Activated T-cell treated with anti-CD3 and anti-CD28 coated beads, Interleukin-2, amount 50 U/mL, for 4 hours (primary cell): ENCODE data around the gene CTDP1. TPM values are rescaled to one million over a fixed set of nuclear protein-coding genes. Genes with fewer than 3 reads are reported as not detected.
"Not testable (repeated sequence)": the region's sequence is repeated elsewhere in the genome, so short reads cannot be mapped to it uniquely, and the experiment has no call there.

Experiments used
- ATAC-seq, 2 donors: fragments of 200-7000 bp; cut with Tn5 transposase; one replicate each; pipeline ENCODE4 v1.10.0; 2021
- DNase-seq: peaks from one replicate; pipeline ENCODE4 v3.0.0-alpha.2; 2020
- H3K27me3 Mint-ChIP-seq: one replicate; pipeline ENCODE4 v1.8.0; 2021; ENCODE audit warnings: low read depth, mixed read lengths
- H3K36me3 Mint-ChIP-seq: one replicate; pipeline ENCODE4 v1.8.0; 2022; ENCODE audit warnings: mixed read lengths; ENCODE audit not compliant: insufficient read depth
- H3K4me1 Mint-ChIP-seq: one replicate; pipeline ENCODE4 v1.8.0; 2021; ENCODE audit warnings: low read depth, mixed read lengths
- H3K4me3 Mint-ChIP-seq: one replicate; pipeline ENCODE4 v1.8.0; 2021; ENCODE audit warnings: mild to moderate bottlenecking, moderate library complexity, mixed read lengths
- H3K9me3 Mint-ChIP-seq: one replicate; pipeline ENCODE4 v1.8.0; 2021; ENCODE audit warnings: mixed read lengths
- total RNA-seq, 3 donors: library from RNA; stranded (reverse); gene quantifications; one replicate each; pipeline ENCODE4 v1.2.1, GENCODE V29; 2021

Gene CTDP1
- total RNA-seq, 3 donors from 2014 or later: 38.6 to 46.2 (median 44.6) TPM

DNA sequence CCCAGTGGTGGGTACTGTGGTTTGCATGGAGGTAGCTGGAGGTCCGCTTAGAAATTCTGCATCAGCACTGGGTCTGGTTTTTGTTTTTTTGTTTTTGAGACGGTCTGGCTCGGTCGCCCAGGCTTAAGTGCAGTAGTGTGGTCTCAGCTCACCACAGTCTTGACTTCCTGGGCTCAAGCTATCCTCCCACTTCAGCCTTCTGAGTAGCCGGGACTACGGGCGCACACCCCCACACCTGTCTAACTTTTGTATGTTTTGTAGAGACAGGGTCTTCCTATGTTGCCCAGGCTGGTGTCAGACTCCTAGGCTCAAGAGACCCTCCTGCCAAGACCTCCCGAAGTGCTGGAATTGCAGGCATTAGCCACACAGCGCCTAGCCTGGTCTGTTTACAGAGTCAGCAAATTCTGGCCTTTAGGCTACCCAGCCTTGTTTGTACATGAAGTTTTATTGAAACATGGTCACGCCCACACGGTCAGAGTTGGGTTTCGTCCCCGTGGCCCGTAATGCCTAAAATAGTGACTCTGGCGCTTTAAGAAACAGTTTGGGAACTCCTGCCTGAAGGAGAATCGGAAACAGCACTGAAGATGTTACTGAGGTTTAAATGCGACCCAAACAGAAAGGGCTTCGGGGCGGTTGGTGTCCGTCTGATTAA lies 32.7 kb downstream of the CTDP1 start:
- Mint-ChIP-seq H3K36me3 (peaks cover 41% of the 10 kb centered on the region), H3K4me3 (no peak overlapping the region), H3K4me1 (no peaks in the 10 kb centered on the region), H3K9me3 (no peaks in the 10 kb centered on the region), H3K27me3 (no peaks in the 10 kb centered on the region)
- DNase-seq: no peak
- ATAC-seq: no peak

DNA sequence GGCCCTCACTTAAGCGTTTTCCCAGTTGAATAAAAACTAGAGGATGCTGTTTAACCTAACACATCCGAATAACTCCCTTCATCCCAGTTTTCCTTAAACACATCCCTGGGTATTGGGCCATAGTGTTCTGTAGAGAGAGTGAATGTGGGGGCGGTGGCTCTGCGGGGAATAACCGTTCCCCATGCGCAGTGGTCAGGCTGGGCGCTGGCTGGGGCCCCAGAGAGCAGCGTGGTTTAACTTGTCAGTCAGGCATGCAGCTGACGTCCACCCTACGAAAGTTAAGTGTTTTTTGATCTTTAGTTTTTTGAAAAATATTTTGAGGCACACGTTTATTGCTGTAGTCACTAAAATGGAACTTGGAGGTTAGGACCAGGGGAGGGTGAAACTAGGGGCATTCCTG lies 33.7 kb downstream of the CTDP1 start:
- H3K27me3 Mint-ChIP-seq: no peaks in the 10 kb centered on the region
- ATAC-seq: no peak
- H3K4me3 Mint-ChIP-seq: no peak overlapping the region
- DNase-seq: no peak
- no peaks in the 10 kb centered on the region for H3K4me1 Mint-ChIP-seq
- H3K36me3 Mint-ChIP-seq: peaks cover 38% of the 10 kb centered on the region
- H3K9me3 Mint-ChIP-seq: no peaks in the 10 kb centered on the region

DNA sequence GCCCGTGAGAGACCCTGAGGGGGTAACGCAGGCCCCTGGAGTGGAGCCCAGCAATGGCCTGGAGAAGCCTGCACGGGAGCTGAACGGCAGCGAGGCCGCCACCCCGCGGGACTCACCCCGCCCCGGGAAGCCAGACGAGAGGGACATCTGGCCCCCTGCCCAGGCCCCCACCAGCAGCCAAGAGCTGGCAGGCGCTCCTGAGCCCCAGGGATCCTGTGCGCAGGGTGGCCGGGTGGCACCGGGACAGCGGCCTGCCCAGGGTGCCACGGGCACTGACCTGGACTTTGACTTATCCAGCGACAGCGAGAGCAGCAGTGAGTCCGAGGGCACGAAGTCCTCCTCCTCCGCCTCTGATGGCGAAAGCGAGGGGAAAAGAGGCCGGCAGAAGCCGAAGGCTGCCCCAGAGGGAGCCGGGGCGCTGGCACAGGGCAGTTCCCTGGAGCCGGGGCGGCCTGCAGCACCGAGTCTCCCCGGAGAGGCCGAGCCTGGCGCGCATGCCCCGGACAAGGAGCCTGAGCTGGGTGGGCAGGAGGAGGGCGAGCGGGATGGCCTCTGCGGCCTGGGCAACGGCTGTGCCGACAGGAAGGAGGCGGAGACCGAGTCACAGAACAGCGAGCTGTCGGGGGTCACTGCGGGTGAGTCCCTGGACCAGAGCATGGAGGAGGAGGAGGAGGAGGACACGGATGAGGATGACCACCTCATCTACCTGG lies 35.1 kb downstream of the CTDP1 start:
- Mint-ChIP-seq H3K27me3 (no peaks in the 10 kb centered on the region), H3K4me1 (no peaks in the 10 kb centered on the region), H3K9me3 (no peaks in the 10 kb centered on the region), H3K4me3 (no peak overlapping the region), H3K36me3 (peaks cover 47% of the 10 kb centered on the region)
- DNase-seq (no peak), ATAC-seq (no peak)

DNA sequence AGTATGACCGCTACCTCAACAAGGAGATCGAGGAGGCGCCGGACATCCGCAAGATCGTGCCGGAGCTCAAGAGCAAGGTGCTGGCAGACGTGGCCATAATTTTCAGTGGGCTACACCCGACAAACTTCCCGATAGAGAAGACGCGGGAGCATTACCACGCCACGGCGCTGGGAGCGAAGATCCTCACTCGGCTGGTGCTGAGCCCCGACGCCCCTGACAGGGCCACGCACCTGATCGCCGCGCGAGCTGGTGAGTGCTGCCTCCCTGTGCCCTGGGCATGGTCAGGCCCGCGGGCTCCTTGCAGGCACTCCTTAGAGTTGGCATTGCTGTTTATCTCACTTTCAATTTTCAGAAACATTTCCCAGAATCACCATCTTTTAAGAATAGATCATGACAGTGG lies 35.7 kb downstream of the CTDP1 start:
- H3K4me3 Mint-ChIP-seq: no peak overlapping the region
- H3K9me3 Mint-ChIP-seq: no peaks in the 10 kb centered on the region
- H3K36me3 Mint-ChIP-seq: peaks cover 53% of the 10 kb centered on the region
- H3K27me3 Mint-ChIP-seq: no peaks in the 10 kb centered on the region
- H3K4me1 Mint-ChIP-seq: no peaks in the 10 kb centered on the region
- ATAC-seq (no peak), DNase-seq (no peak)

DNA sequence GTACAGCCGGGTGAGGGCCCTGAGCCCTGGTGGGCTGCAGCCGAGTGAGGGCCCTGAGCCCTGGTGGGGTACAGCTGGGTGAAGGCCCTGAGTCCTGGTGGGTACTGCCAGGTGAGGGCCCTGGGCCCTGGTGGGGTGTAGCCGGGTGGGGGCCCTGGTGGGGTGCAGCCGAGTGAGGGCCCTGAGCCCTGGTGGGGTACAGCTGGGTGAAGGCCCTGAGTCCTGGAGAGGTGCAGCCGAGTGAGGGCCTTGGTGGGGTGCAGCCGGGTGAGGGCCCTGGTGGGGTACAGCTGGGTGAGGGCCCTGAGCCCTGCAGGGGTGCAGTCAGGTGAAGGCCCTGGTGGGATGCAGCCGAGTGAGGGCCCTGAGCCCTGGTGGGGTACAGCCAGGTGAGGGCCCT lies 37.5 kb downstream of the CTDP1 start:
- ATAC-seq: no peak
- H3K36me3 Mint-ChIP-seq: peaks cover 50% of the 10 kb centered on the region

DNA sequence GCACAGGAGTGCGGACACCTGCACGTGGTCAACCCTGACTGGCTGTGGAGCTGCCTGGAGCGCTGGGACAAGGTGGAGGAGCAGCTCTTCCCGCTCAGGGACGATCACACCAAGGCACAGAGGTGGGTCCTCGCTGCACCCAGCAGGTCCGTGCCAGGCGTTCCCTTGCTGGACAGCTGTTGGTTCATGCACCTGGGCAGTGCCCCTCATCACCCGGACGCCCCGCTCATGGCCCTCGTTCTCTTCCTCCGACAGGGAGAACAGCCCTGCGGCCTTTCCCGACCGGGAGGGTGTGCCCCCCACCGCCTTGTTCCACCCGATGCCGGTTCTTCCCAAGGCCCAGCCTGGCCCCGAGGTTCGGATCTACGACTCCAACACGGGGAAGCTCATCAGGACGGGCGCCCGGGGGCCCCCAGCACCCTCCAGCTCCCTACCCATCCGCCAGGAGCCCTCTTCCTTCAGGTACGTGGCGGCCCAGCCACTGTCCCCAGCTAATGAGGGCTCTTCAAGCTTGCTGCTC lies 38.0 kb downstream of the CTDP1 start:
- H3K36me3 Mint-ChIP-seq: peaks cover 49% of the 10 kb centered on the region
- ATAC-seq: no peak
- DNase-seq: no peak
- H3K9me3 Mint-ChIP-seq: no peaks in the 10 kb centered on the region
- H3K4me3 Mint-ChIP-seq: no peak overlapping the region
- H3K27me3 Mint-ChIP-seq: no peaks in the 10 kb centered on the region
- H3K4me1 Mint-ChIP-seq: no peaks in the 10 kb centered on the region

More for the DNA sequence above, 37.5 kb downstream of the CTDP1 start:
- Mint-ChIP-seq H3K9me3 (no peaks in the 10 kb centered on the region), H3K4me1 (no peaks in the 10 kb centered on the region), H3K27me3 (no peaks in the 10 kb centered on the region), H3K4me3 (no peak overlapping the region)
- no peak for DNase-seq

DNA sequence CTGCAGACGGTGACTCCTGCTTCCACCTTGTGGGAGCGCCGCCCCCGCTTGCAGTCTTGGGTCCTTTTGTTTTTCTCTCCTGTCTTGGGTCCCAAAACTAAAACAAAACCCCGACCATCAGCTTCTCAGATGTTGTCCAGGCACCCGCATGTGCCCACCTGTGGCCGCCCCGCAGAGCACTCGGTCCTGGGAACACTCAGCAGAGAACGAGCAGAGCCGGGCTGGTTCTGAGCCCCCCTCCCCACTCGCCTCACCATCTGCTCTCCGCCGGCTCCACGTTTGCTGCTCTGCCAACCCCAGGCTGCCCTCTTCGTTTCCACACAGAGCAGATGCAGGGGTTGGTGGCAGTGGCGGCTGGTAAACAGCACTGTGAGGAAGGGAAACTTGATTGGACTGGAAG lies 38.5 kb downstream of the CTDP1 start:
- ATAC-seq (no peak), DNase-seq (no peak)
- Mint-ChIP-seq H3K36me3 (peaks cover 47% of the 10 kb centered on the region), H3K4me3 (no peak overlapping the region), H3K9me3 (no peaks in the 10 kb centered on the region), H3K27me3 (no peaks in the 10 kb centered on the region), H3K4me1 (no peaks in the 10 kb centered on the region)

DNA sequence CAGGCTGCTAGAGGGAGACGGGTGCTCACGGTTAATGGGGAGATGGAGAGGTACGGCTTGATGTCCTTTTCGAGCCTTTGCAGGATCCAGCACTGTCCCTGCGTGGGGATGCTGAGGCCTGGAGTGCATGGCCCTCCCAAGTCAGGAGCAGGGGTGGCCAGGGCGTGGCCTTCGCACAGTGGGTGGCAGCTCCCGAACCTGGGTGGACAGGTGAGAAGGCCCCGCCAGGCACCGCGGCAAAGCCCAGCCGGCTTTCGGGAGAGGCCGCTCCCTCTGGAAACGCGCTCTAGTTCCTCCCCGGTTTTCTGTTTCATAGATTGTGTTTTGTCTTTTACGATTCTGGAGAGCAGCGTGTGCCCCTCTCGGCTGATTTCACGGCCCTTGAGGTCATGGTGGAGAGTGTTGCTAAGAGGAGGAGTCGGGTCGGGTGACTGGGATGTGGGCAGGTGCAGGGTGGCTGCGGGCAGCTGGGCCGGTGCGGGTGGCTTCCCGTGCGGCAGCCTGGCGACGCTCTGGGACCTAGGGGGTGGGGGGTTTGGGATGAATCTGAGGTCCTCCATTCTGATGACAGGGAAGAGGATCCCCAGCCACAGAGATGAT lies 39.4 kb downstream of the CTDP1 start:
- Mint-ChIP-seq H3K27me3 (no peaks in the 10 kb centered on the region), H3K4me3 (no peak overlapping the region), H3K36me3 (peaks cover 48% of the 10 kb centered on the region), H3K4me1 (no peaks in the 10 kb centered on the region), H3K9me3 (no peaks in the 10 kb centered on the region)
- ATAC-seq (no peak), DNase-seq (no peak)

DNA sequence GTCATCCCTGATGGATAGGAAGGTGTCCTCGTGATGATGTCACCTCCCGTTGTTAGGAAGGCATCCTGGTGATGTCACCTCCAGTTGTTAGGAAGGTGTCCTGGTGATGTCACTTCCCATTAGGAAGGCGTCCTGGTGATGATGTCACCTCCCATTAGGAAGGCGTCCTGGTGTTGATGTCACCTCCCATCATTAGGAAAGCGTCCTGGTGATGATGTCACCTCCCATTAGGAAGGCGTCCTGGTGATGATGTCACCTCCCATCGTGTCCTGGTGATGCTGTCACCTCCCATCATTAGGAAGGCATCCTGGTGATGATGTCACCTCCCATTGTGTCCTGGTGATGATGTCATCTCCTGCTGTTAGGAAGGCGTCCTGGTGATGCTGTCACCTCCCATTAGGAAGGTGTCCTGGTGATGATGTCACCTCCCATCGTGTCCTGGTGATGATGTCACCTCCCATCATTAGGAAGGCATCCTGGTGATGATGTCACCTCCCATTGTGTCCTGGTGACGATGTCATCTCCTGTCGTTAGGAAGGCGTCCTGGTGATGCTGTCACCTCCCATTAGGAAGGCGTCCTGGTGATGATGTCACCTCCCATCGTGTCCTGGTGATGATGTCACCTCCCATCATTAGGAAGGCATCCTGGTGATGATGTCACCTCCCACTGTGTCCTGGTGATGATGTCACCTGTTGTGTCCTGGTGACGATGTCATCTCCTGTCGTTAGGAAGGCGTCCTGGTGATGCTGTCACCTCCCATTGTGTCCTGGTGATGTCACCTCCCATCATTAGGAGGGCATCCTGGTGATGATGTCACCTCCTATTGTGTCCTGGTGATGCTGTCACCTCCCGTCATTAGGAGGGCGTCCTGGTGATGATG lies 40.1 kb downstream of the CTDP1 start:
- H3K4me3 Mint-ChIP-seq, DNase-seq, H3K9me3 Mint-ChIP-seq, H3K4me1 Mint-ChIP-seq, H3K27me3 Mint-ChIP-seq, ATAC-seq: not testable (repeated sequence)
- peaks cover 55% of the 10 kb centered on the region for H3K36me3 Mint-ChIP-seq

DNA sequence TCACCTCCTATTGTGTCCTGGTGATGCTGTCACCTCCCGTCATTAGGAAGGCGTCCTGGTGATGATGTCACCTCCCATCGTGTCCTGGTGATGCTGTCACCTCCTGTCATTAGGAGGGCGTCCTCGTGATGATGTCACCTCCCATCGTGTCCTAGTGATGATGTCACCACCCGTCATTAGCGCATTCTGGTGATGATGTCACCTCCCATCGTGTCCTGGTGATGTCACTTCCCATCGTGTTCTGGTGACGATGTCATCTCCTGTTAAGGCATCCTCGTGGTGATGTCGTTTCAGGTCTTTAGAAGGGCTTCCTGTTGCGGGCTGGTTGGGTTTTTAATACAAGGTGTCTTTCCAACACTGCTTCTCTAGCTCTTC lies 40.7 kb downstream of the CTDP1 start:
- DNase-seq (no peak), ATAC-seq (no peak)
- Mint-ChIP-seq H3K9me3 (no peaks in the 10 kb centered on the region), H3K4me3 (no peak overlapping the region), H3K4me1 (peaks cover 2% of the 10 kb centered on the region), H3K27me3 (no peaks in the 10 kb centered on the region), H3K36me3 (peaks cover 58% of the 10 kb centered on the region)

DNA sequence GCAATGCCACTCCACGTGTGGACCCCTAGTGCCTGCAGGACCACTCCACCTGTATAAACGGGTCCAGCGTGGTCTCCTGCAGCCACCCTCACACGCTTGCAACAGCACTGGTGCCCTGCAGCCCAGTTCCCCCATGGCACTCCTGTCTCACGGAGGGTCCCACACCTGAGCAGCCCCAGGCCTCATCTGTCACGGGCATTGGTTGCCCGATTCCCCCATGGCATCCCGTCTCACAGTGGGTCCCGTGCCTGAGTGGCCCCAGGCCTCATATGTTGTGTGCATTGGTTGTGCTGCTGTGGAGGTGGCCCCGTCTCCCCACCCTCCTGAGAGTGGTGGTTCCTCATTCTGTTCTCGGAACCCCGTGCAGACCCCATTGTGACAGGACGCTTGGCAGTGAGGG lies 43.4 kb downstream of the CTDP1 start:
- Mint-ChIP-seq H3K36me3 (peaks cover 74% of the 10 kb centered on the region), H3K27me3 (no peaks in the 10 kb centered on the region), H3K4me1 (peaks cover 8% of the 10 kb centered on the region), H3K9me3 (peaks cover 3% of the 10 kb centered on the region), H3K4me3 (no peak overlapping the region)
- DNase-seq (no peak), ATAC-seq (no peak)

DNA sequence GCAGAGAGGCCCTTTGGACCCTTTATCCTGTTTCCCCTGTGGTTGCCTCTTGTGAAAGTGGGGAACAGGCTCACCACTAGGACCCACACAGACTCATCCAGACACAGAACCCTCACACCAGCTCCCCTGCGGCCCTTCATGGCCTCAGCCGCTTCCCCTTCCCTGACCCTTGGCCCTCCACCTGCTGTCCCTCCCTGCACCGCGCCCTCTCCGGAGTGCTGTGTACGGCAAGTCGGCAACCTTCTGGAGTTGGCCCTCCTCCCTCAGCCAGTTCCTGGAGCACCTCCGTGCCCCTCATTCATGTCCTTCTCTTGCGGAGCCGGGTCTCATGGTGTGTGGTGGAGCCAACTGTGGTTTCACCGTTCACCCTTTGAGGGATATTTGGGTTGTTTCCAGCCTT lies 44.0 kb downstream of the CTDP1 start:
- Mint-ChIP-seq H3K4me1 (peaks cover 8% of the 10 kb centered on the region), H3K27me3 (no peaks in the 10 kb centered on the region), H3K9me3 (peaks cover 8% of the 10 kb centered on the region), H3K4me3 (no peak overlapping the region), H3K36me3 (peaks cover 73% of the 10 kb centered on the region)
- DNase-seq (no peak), ATAC-seq (no peak)

DNA sequence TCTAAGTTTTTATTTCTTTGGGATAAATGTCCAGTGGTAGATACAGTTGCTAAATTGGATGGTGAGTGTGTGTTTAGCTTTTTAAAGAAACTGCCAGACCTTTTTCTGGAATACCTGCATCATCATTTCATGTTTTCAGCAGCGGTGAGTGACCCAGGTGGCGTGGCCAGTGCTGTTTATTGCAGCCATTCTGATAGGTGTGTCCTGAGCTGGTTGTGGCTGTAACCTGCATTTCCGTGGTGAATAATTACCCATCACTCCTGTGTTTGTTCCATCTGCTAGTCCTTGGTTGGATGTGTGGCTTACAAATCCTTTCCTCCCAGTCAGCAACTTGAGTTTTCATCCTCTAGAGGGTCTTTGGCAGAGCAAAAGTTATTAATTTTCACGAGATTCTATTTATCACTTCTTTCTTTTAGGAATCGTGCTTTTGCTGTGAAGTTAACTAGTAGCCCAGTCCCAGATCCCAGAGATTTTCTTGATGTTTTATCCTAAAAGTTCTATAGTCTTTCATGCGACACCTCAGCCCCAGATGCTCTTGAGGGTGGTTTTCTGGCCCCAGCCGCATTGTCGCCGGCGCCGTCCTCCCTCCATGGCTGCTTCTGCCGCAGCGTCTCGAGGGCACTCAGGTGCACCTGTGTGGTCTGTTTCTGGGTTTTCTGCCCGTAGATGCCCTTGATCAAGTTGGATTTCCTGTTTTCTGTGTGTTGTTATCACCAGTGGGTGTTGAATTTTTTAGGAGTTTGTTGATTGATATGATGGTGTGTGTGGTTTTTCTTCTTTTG lies 44.9 kb downstream of the CTDP1 start:
- Mint-ChIP-seq H3K9me3 (peaks cover 9% of the 10 kb centered on the region), H3K4me3 (no peak overlapping the region), H3K36me3 (peaks cover 73% of the 10 kb centered on the region), H3K4me1 (peaks cover 8% of the 10 kb centered on the region), H3K27me3 (no peaks in the 10 kb centered on the region)
- ATAC-seq: no peak
- DNase-seq: no peak
